ENCODE measurements around the gene SLC7A1. TPM values are rescaled to one million over a fixed set of nuclear protein-coding genes. Genes with fewer than 3 reads are reported as not detected.

SLC7A1 gene
- total and polyA plus RNA-seq, 3 donors from 2014 or later: 21.4 to 35.7 (median 27.0) TPM

- no peaks in the 10 kb centered on the region for H3K36me3 ChIP-seq (ENCODE audit: low read depth, missing control alignments)
- peak overlapping the region; percentile 81 to 91 for H3K27ac ChIP-seq
- H3K4me3 ChIP-seq: peak overlapping the region; percentile 78 to 85
- no peaks in the 10 kb centered on the region for H3K9me3 ChIP-seq
- no peaks in the 10 kb centered on the region for H3K4me1 ChIP-seq
- no peaks in the 10 kb centered on the region for H3K27me3 ChIP-seq
- intact Hi-C loops (cut with DNase I; ENCODE audit: low total_unique reads): no loop called here
- TF ChIP-seq CTCF (IDR thresholded peaks at IDR 0.05) (no peak), POLR2A (IDR thresholded peaks at IDR 0.05) (no peak)
- WGBS, 2 donors: 0 to 1% methylated on average over 18 to 53 of the region's 75 CpGs
- peak; percentile 48 for DNase-seq
Measured at GRCh38 chr13:29594710-29595379, 643 bp downstream of the SLC7A1 start.

GRCh38 chr13:29594303-29594709 is 1.2 kb downstream of the SLC7A1 start:
- TF ChIP-seq POLR2A (IDR thresholded peaks at IDR 0.05) (no peak), CTCF (IDR thresholded peaks at IDR 0.05) (no peak)
- Histone ChIP-seq H3K27me3 (no peaks in the 10 kb centered on the region), H3K9me3 (no peaks in the 10 kb centered on the region), H3K4me3 (peak overlapping the region; percentile 78 to 85), H3K27ac (peak overlapping the region; percentile 81 to 91), H3K36me3 (ENCODE audit: low read depth, missing control alignments) (no peaks in the 10 kb centered on the region), H3K4me1 (no peaks in the 10 kb centered on the region)
- WGBS, 2 donors: 16 to 20% methylated on average over 8 to 9 of the region's 9 CpGs
- intact Hi-C loops (cut with DNase I; ENCODE audit: low total_unique reads): no loop called here
- DNase-seq: peak; percentile 49

GRCh38 chr13:29593605-29594297 is 1.7 kb downstream of the SLC7A1 start:
- Histone ChIP-seq H3K27me3 (no peaks in the 10 kb centered on the region), H3K27ac (peak overlapping the region in 1 of 2 donors; percentile 91), H3K9me3 (no peaks in the 10 kb centered on the region), H3K4me1 (no peaks in the 10 kb centered on the region), H3K36me3 (ENCODE audit: low read depth, missing control alignments) (no peaks in the 10 kb centered on the region), H3K4me3 (peak overlapping the region in 1 of 2 donors; percentile 78)
- 48 to 65% methylated on average over 8 of the region's 8 CpGs for whole genome bisulfite sequencing, 2 donors
- no peak for DNase-seq
- TF ChIP-seq CTCF (IDR thresholded peaks at IDR 0.05) (no peak), POLR2A (IDR thresholded peaks at IDR 0.05) (no peak)
- intact Hi-C loops (cut with DNase I; ENCODE audit: low total_unique reads): no loop called here

- TF ChIP-seq CTCF (IDR thresholded peaks at IDR 0.05) (no peak), POLR2A (IDR thresholded peaks at IDR 0.05) (no peak)
Measured at GRCh38 chr13:29591310-29591709, 4.2 kb downstream of the SLC7A1 start.

More at GRCh38 chr13:29591310-29591709, 4.2 kb downstream of the SLC7A1 start:
- no peaks in the 10 kb centered on the region for H3K27me3 ChIP-seq
- intact Hi-C loops (cut with DNase I; ENCODE audit: low total_unique reads): no loop called here
- no peaks in the 10 kb centered on the region for H3K9me3 ChIP-seq
- DNase-seq: no peak
- no peaks in the 10 kb centered on the region for H3K36me3 ChIP-seq (ENCODE audit: low read depth, missing control alignments)
- 64 to 74% methylated on average over 5 of the region's 5 CpGs for WGBS, 2 donors
- peaks cover 12% of the 10 kb centered on the region for H3K4me1 ChIP-seq
- H3K27ac ChIP-seq: no peak overlapping the region
- no peak overlapping the region for H3K4me3 ChIP-seq
